ENCODE data around the gene ERN1. TPM values are rescaled to one million over a fixed set of nuclear protein-coding genes. Genes with fewer than 3 reads are reported as not detected.

Gene ERN1
- total and polyA plus RNA-seq, 2 of the 13 experiments (the other 11 are each of a cell fraction or from before 2014, with no cell fraction given) = 6.0 to 12.7 TPM

DNA sequence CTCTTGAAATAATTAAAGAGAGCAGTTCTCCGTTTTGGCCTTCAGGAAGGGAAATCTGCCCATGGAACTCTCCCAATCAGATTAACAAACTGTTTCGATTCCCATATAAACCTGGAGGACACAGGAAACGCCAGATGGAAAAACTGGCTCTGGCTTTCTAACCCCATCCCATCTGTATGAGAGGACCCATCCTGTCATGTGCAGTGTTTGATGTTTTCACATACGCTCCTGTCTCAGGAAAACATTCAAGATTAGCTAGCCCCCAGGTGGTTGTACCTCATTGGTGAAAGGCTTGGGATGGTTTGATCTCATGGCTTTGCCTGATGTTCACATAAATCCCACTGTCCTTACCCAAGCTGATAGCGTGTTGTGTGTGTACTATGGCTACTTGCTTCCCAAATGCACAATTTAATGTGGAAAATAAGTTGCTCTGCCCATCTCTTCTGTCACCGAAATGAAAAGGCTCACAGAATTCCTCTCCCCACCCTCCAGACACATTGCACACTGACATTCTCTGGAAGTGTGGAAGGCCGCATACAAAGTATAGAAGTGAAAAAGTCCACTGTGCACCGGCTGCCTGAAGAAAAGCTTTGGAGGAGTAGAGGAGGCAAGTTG, 18.2 kb upstream of the ERN1 start (continued):
- TF ChIP-seq, protein P1, sequence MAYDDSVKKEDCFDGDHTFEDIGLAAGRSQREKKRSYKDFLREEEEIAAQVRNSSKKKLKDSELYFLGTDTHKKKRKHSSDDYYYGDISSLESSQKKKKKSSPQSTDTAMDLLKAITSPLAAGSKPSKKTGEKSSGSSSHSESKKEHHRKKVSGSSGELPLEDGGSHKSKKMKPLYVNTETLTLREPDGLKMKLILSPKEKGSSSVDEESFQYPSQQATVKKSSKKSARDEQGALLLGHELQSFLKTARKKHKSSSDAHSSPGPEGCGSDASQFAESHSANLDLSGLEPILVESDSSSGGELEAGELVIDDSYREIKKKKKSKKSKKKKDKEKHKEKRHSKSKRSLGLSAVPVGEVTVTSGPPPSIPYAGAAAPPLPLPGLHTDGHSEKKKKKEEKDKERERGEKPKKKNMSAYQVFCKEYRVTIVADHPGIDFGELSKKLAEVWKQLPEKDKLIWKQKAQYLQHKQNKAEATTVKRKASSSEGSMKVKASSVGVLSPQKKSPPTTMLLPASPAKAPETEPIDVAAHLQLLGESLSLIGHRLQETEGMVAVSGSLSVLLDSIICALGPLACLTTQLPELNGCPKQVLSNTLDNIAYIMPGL (CRISPR knock-in tag; IDR thresholded peaks at IDR 0.05; ENCODE audit: borderline replicate concordance in 1 of 2, low read depth in 1 of 2) = no peak
- TF ChIP-seq ARID2 (CRISPR knock-in tag; IDR thresholded peaks at IDR 0.05; ENCODE audit: borderline replicate concordance) = no peak
- 0 out of 2 replicates have a peak, but pooled peaks have one; percentile 65 for TF ChIP-seq ZKSCAN5 (CRISPR knock-in tag; IDR thresholded peaks at IDR 0.05)
- TF ChIP-seq GATAD1 (CRISPR knock-in tag; IDR thresholded peaks at IDR 0.05) = 0 out of 2 replicates have a peak, but pooled peaks have one; percentile 8
- TF ChIP-seq RBM22 (optimal IDR thresholded peaks at IDR 0.05; ENCODE audit: low read length) = peak; percentile 84
- TF ChIP-seq, protein P2, sequence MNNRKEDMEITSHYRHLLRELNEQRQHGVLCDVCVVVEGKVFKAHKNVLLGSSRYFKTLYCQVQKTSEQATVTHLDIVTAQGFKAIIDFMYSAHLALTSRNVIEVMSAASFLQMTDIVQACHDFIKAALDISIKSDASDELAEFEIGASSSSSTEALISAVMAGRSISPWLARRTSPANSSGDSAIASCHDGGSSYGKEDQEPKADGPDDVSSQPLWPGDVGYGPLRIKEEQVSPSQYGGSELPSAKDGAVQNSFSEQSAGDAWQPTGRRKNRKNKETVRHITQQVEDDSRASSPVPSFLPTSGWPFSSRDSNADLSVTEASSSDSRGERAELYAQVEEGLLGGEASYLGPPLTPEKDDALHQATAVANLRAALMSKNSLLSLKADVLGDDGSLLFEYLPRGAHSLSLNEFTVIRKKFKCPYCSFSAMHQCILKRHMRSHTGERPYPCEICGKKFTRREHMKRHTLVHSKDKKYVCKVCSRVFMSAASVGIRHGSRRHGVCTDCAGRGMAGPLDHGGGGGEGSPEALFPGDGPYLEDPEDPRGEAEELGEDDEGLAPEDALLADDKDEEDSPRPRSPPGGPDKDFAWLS (CRISPR knock-in tag; IDR thresholded peaks at IDR 0.05; ENCODE audit: borderline replicate concordance) = no peak
- TF ChIP-seq POLR2G (IDR thresholded peaks at IDR 0.05; ENCODE audit: low read depth, low read length) = peak; percentile 85; the same call in 1 of the 2 replicates
- no peak for TF ChIP-seq HDAC2 (CRISPR knock-in tag; IDR thresholded peaks at IDR 0.05)
- TF ChIP-seq ZBTB3 (CRISPR knock-in tag; IDR thresholded peaks at IDR 0.05; ENCODE audit: borderline replicate concordance, low read depth) = no peak
- no peak for TF ChIP-seq PRMT3 (CRISPR knock-in tag; IDR thresholded peaks at IDR 0.05; ENCODE audit: borderline replicate concordance, low read depth)
- no peak for TF ChIP-seq ZBTB7A (CRISPR knock-in tag; IDR thresholded peaks at IDR 0.05)
- TF ChIP-seq ZNF292 (CRISPR knock-in tag; IDR thresholded peaks at IDR 0.05; ENCODE audit: borderline replicate concordance, low read depth) = no peak
- TF ChIP-seq PAF1 (CRISPR knock-in tag; IDR thresholded peaks at IDR 0.05) = peak; percentile 91
- 0 out of 2 replicates have a peak, but pooled peaks have one; percentile 28 for TF ChIP-seq ZMYM3 (CRISPR knock-in tag; IDR thresholded peaks at IDR 0.05)
- TF ChIP-seq, protein P3, sequence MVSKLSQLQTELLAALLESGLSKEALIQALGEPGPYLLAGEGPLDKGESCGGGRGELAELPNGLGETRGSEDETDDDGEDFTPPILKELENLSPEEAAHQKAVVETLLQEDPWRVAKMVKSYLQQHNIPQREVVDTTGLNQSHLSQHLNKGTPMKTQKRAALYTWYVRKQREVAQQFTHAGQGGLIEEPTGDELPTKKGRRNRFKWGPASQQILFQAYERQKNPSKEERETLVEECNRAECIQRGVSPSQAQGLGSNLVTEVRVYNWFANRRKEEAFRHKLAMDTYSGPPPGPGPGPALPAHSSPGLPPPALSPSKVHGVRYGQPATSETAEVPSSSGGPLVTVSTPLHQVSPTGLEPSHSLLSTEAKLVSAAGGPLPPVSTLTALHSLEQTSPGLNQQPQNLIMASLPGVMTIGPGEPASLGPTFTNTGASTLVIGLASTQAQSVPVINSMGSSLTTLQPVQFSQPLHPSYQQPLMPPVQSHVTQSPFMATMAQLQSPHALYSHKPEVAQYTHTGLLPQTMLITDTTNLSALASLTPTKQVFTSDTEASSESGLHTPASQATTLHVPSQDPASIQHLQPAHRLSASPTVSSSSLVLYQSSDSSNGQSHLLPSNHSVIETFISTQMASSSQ (IDR thresholded peaks at IDR 0.05; ENCODE audit: low read depth) = 0 out of 2 replicates have a peak, but pooled peaks have one; percentile 10
- TF ChIP-seq, protein P3 (CRISPR knock-in tag; IDR thresholded peaks at IDR 0.05; ENCODE audit: borderline replicate concordance) = no peak
- TF ChIP-seq ZNF761 (CRISPR knock-in tag; conservative IDR thresholded peaks at IDR 0.05) = no peak
- peak; percentile 78 for TF ChIP-seq TGIF2 (CRISPR knock-in tag; IDR thresholded peaks at IDR 0.05)
- no peak for TF ChIP-seq HNRNPL (IDR thresholded peaks at IDR 0.05; ENCODE audit: low read depth, low read length)
- no peak for TF ChIP-seq KMT2B (CRISPR knock-in tag; IDR thresholded peaks at IDR 0.05)
- TF ChIP-seq SSRP1 (CRISPR knock-in tag; IDR thresholded peaks at IDR 0.05) = peak; percentile 92; the same call in 1 of the 2 replicates
- no peak for TF ChIP-seq AHR (CRISPR knock-in tag; IDR thresholded peaks at IDR 0.05)

Measured in HepG2 (cell line).